Measurements from ENCODE around the gene PDE1A. TPM values are rescaled to one million over a fixed set of nuclear protein-coding genes. Genes with fewer than 3 reads are reported as not detected.

Gene PDE1A
- total RNA-seq, 6 experiments from 2014 or later, result 0.58 to 2.2 (median 1.4) TPM

- no peaks in the 10 kb centered on the region for H3K36me3 ChIP-seq
- no peaks in the 10 kb centered on the region for H3K27me3 ChIP-seq
- WGBS (ENCODE audit: insufficient coverage, low coverage, low lambda C conversion rate, missing lambda C conversion rate), result 50% methylated on average over 1 of the region's 1 CpG
- DNase-seq, result no peak
- H3K27ac ChIP-seq, result no peak overlapping the region
- H3K9me3 ChIP-seq, result no peaks in the 10 kb centered on the region
- intact Hi-C loops (cut with DNase I), result no loop called here
- H3K4me1 ChIP-seq, result no peaks in the 10 kb centered on the region
- no peak for ATAC-seq
- TF ChIP-seq POLR2A (IDR thresholded peaks at IDR 0.05) (no peak), CTCF (IDR thresholded peaks at IDR 0.05) (no peak)
- no peak overlapping the region for H3K4me3 ChIP-seq
These were observed 1.6 kb upstream of the PDE1A start for GRCh38 chr2:182428476-182428875.

- TF ChIP-seq CTCF (IDR thresholded peaks at IDR 0.05) (no peak), POLR2A (IDR thresholded peaks at IDR 0.05) (no peak)
- 18% methylated on average over 8 of the region's 8 CpGs for WGBS (ENCODE audit: insufficient coverage, low coverage, low lambda C conversion rate, missing lambda C conversion rate)
- H3K4me1 ChIP-seq, result no peaks in the 10 kb centered on the region
- ATAC-seq (peak in 1 of 4 donors; percentile 16), DNase-seq (no peak)
- peak overlapping the region in 2 of 3 donors; percentile 13 to 21 for H3K27ac ChIP-seq
- H3K9me3 ChIP-seq, result no peaks in the 10 kb centered on the region
- H3K27me3 ChIP-seq, result no peaks in the 10 kb centered on the region
- H3K36me3 ChIP-seq, result no peaks in the 10 kb centered on the region
- intact Hi-C loops (cut with DNase I), result no loop called here
- peak overlapping the region in 2 of 3 donors; percentile 16 to 18 for H3K4me3 ChIP-seq
These were observed 536 bp downstream of the PDE1A start for GRCh38 chr2:182426082-182426917.

GRCh38 chr2:182422864-182423263 lies 4.0 kb downstream of the PDE1A start:
- Histone ChIP-seq H3K4me3 (no peak overlapping the region), H3K27ac (no peak overlapping the region), H3K9me3 (no peaks in the 10 kb centered on the region), H3K36me3 (no peaks in the 10 kb centered on the region), H3K27me3 (no peaks in the 10 kb centered on the region), H3K4me1 (no peaks in the 10 kb centered on the region)
- intact Hi-C loops (cut with DNase I), result no loop called here
- DNase-seq, result no peak
- 43% methylated on average over 3 of the region's 3 CpGs for WGBS (ENCODE audit: insufficient coverage, low coverage, low lambda C conversion rate, missing lambda C conversion rate)
- no peak for ATAC-seq
- TF ChIP-seq CTCF (IDR thresholded peaks at IDR 0.05), result no peak
- no peak for TF ChIP-seq POLR2A (IDR thresholded peaks at IDR 0.05)

GRCh38 chr2:182420669-182421068 lies 6.2 kb downstream of the PDE1A start:
- H3K4me1 ChIP-seq, result no peaks in the 10 kb centered on the region
- TF ChIP-seq CTCF (IDR thresholded peaks at IDR 0.05) (no peak), POLR2A (IDR thresholded peaks at IDR 0.05) (no peak)
- no peak overlapping the region for H3K27ac ChIP-seq
- WGBS (ENCODE audit: insufficient coverage, low coverage, low lambda C conversion rate, missing lambda C conversion rate), result 37% methylated on average over 5 of the region's 5 CpGs
- no peak overlapping the region for H3K4me3 ChIP-seq
- no peaks in the 10 kb centered on the region for H3K27me3 ChIP-seq
- no peak for DNase-seq
- ATAC-seq, result no peak
- intact Hi-C loops (cut with DNase I), result no loop called here
- H3K36me3 ChIP-seq, result no peaks in the 10 kb centered on the region
- H3K9me3 ChIP-seq, result no peaks in the 10 kb centered on the region

All from right lobe of liver (tissue), 6 donors.